HG02885 (cell line): ENCODE results near the gene EVA1A.

Experiments
- ATAC-seq: cut with Tn5 transposase; IDR thresholded peaks from one replicate; pipeline ENCODE4 v1.9.1; 2021; ENCODE audit warnings: mild to moderate bottlenecking; ENCODE audit not compliant: unreplicated experiment, poor library complexity

The EVA1A gene, protein sequence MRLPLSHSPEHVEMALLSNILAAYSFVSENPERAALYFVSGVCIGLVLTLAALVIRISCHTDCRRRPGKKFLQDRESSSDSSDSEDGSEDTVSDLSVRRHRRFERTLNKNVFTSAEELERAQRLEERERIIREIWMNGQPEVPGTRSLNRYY

DNA sequence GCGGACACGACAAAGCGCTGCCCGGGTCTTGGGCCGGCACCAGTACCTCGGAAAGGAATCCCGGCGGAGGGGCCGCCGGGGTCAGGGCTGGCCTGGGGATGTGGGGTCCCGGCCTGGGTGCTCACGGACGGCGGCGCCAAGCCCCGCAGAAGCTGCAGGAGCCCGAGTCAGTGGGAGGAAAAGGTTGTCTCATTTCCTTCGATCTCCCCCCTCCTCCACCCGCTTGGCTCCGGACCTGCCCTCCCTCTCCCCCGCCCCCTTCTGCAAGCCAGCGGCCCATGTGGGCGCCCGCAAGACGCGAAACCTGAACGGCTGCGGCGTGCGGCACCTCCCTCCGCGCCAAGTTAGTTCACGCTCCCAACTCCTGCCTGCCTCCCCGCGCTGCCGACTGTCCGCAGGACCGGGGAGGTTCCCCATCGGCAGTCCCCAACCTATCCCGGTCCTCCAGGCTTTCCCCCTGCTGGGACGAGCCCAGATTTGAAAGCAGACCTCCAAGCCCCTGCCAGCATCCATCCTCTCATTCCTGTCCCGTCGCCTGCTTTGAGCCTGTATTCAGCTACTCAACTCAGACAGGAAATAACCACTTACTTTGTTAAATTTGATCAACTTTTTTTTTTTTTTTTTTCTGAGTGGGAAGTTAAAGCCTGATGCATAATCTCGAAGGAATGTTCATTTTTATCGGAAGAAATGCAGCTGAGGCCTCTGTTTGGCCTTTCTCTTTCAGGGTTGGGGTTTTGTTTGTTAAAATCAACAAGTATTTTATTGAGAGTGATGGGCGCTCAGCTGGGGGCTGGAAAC is at the start of gene EVA1A:
Gene EVA1A (minus strand): TSS at position 172 of the 798 bp plus-strand sequence. CDS start 42,799 bp downstream, outside the sequence.
- ATAC-seq, result peak; percentile 61

DNA sequence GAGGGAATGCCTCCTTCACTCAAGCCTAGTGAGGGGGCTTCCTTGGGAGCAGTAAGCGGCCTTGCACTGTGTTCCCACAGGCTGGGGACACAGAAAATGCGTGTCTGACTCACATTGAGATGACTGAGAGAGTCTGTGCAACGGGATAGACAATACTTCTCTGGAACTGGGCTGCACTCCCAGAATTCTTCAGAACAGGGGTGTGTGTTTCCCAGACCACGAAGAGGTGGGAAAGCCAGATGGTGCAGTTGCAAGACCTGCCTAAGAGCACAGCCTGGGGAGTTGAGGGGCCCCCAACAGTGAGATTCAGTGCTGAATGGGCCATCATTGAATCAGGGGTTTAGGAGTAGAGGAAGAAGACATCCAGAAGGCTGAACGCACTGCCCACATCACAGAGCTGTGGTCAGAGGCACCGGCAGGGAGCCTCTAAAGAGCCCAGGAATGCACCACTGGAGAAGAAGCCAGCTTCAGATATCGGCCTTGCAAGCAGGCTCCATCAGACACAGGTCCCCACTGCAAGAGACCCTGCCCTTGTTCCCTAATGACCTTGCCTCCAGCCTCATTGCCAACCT is 49.3 kb upstream of the EVA1A start:
- ATAC-seq, result no peak

DNA sequence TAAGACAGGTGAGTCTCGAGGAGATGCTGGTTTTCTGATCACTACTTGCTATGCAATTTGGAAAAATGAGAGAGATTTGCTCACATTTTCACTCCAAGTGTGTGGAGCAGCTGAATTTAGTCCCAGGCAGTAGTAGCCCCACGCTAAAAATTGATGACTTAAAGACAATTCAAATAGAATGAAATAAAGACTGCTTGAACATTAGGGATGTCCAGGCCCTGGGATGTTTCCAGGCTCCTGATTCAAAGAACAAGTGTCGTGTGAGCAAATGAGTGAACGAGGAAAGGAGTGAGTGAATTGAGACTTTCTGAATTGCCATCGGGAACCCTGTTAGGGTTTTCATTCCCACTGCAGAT is 48.6 kb upstream of the EVA1A start:
- no peak for ATAC-seq

DNA sequence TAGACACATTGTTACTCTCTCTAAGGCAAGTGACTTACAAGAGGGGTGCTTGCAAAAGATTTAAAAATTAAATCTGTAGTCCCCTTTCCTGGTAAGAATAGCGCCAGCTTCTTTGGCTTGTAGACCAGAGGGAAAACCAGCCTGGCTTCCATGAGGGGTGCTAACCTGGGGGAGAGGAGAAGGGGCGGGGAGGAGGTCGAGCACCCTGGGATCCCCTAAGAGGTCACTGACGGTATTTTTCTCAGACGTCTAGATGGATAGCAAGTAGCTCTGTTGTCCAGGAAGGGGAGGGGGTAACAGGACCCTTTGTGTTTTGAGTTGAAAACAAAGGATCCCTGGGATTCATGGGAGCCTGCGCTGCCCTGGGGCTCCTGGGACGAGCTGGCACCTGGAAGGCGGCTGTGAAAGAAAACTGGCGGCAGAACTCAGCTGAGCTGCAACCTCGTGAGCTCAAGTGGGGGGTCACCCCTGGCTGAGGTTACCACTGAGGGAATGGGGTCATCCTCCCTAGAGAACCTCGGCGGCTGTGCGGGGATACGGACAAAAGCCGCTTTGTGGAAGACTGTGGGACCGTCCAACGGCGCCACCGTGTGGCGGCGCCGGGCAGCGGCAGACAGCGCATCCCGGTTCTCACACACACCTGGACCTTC is 48.1 kb upstream of the EVA1A start:
- peak; percentile 85 for ATAC-seq

DNA sequence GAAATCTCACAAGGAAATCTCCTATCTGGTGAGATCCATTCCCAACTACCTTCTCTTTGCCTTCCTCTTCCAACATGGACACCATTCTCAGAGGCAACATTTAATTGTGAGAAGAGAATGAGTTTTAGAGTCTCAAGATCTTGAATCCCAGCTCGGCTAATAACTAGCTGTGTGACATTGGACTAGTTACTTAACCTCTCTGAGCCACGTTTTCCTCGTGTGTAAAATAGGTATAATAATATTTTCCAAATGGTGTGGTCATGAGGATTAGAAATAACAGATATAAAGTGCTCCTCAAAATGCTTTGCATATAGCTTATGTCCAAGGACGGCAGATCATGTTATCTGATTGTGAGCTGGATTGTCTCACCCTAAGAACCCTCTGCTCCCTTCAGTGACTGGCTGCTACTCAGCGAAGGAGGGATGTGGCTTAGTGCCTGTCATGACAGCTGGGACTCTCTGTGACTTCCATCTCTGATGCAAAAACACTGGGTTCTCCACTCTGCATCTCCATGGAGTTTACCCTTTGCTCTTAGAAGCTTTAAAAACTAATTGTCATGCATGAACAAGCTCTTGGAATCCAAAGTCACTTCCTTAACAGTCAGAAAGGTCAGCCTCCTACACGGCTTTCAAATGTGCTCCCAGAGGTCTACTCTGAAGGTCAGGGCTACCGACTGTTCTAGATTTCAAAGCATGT is 47.4 kb upstream of the EVA1A start:
- ATAC-seq, result no peak

DNA sequence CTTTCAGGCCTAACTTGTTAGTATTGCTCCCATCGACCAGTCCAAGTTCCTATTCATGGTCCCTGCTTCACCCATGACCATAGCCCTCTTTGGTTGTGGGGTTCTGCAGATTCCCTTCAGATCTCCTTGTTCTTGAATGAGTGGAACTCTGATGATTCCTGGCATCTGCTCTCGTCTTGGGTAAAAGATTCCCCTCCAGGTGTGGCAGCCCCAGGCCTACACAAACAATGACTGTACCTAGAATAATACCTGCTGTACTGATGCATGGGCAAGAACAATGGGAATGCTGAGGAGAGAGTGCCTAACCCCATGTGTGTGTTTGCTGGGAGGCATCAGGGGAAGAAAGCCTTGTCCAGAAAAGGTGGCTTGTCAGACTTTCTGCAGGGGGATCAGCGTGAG is 46.7 kb upstream of the EVA1A start:
- ATAC-seq, result no peak

DNA sequence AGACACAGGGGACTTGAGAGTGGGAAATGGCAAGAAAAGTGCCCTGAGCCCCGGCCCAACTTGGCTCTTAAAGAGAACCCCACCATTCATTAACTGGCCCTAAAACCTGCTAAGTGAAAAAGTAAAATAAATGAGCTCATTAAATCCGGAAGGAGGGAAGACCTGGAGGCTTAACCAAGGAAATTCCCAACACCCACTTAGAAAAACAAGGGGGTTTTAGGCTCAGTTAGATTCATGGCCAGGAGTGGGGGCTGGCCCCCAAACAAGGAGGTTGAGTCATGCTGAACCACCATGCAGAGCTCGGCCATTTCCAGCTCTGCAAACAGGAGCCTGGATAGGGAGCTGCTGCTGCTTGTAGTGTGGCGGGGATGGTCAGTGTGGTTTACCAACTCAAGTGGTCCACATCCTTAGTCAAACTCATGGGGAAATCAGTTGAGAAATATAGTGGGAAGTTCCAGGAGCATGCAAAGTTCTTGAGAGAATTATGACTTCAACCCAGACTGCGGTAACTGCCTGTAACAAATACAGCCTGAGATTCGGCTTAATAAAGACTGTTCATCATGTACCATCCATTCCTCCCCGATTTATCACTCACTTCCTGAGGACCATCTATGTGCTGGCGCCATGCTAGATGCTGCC is 46.1 kb upstream of the EVA1A start:
- ATAC-seq, result no peak

DNA sequence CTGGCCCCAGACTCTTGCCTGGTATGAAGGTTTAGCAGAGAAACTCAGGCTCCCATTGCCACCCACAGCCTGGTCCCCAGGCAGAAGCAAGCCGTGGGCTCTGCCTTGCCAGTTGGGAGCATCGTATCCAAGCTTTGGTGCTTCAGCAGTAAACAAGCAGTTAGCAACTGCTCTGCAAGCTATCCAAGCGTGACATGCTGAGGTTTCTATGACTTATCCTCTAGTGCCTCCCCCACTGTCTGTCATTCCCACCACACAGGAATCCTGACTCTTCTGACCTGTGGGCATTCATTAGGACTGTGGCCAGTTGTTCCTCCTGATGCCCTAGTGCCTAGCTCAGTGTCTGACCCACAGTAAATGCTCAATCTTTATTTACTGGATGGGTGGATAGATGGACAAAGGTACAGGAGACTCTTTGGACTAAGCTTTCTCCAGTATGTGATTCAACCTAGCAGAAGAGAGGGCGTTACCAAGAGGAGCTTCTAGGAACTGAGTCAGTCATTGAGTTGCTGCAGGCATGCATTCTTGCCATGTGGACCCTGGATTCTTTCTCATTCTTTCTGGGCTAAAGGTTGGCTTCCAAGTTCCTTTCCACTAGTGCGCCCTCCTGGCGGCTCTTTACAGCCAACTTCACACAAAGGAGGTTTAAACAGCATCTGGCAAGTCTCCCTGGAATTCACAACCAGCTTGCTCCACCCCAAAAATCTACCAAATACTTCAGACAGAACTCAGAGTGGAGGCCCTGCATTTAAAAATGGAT is 45.2 kb upstream of the EVA1A start:
- no peak for ATAC-seq

DNA sequence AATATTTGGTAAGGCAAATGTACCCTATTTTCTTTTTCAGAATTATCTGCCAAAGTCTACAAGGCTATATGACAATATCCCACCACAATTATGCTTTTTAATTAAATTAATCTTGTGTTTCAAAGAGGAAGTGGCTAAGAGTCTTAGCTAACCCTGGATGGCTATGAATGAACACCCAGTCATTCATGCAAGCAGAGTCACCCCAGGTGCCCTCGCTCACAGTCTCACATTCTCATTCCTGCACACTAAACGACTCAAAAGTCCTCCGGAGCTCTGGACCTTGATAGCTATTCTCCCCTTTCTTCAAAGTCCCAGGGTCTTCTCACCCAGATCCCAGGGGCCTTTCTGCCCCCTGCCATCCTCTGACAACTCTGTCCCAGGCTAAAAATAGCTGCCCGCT is 43.7 kb upstream of the EVA1A start:
- no peak for ATAC-seq

DNA sequence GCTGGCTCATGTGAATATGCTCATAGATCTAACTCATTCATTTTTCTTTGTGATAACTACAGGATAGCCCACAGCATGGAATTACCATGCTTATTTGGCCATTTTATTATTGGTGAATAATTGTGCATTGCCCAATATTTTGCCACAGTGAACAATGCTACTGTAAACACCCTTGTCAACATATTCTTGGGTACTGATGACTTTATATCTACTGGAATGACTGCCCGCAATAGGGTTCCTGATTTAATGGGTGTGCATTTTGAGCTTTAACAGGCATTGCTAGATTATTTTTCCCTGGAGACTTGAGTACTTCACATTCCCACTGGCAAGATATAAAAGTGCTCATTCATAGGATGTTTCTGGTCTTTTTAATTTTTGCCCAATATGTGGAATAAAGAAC is 42.7 kb upstream of the EVA1A start:
- no peak for ATAC-seq

DNA sequence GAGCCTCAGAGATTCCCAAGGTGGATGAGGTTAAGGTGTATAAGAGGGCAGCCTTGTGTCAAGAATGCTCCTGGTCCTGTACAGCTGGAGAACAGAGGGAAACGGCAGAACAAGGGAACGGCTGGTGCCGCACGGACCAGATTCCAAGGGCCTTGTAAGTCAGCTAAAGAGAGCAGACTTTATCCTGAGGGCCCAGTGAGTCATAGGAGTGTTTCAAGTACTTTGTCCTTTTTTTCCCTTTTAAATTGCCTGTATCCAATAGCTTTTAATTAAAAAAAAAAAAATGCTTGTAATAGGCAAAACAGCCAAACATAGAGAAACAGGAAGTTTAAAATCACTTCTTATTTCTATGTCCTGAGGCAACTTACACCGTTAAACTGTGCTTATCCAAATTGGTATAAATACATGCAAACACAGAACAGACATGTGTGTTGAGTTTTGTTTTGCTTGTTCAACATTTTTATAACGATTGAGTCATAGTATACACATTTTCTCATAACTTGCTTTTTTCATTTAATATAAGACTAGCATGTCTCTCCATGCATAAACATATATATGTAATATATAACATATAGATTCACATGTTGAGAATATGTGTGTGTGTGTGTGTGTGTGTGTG is 42.1 kb upstream of the EVA1A start:
- ATAC-seq, result no peak

DNA sequence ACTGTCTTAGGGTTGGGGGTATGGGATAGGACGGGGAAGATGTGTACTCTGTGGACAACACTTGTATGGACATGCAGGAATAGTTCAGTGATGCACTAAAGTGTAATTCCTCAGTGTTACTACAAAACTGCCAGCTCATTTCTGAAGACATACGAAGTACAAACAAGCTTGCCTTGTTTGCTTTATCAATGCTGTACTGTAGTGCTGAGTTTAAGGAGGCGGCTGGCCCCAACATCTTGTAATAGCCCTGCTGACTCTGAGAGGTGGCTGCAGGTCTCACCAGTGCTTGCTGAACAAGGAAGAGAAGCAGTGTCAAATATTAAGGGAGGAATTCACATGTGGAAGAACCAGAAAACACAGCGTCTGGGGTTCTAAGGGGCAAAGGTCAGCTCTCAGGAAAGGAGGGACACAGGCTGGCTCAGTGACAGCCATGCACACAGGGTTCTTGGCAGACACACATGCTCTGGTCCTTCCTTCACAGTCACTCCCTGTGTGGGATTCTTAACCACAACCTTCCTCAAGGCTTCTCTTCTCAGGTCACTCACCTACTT is 39.8 kb upstream of the EVA1A start:
- no peak for ATAC-seq

DNA sequence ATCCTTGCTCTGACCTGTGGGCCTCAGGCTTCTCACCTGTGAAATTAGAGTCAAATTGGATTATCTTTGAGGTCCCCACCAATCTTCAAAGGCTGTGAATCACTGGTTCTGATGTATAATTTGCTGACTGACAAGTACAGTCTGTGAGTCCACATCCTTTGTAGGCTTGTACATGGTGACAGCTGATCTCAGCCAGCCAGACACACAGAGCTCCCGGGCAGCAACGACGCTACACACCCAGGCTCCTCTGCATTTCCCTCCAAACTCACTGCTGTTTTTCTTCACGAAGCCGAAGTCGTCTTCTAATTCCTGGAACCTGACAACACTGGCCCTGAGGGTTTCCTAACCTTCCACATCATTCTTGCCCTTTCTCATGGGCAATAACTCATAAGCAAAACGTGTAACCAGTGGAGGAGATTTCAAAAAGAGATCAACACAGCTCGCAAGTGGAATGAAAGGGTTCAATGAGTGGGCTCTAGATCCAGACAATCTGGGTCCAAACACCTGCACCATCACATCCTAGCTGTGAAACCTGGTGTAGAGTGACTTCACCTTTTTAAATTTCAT is 37.9 kb upstream of the EVA1A start:
- ATAC-seq, result no peak

DNA sequence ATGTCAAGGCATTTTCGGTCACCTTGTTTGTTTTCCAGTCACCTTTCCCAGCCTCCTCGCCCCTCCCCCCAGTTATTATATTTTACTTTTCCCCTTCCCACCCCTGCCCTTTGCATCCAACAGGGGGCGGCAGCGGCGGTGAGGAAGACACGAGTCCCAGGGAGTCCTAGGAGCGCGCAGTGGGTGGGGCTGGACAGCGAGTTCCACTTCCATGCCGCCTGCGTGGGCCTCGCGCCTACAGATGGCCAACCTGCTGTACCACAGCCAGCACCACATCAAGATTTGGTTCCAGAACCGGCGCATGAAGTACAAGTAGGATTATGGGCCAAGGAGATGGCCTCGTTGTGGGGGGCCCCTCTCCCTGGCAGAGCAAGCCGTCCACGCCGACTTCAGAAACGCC is 37.2 kb upstream of the EVA1A start:
- ATAC-seq, result no peak

DNA sequence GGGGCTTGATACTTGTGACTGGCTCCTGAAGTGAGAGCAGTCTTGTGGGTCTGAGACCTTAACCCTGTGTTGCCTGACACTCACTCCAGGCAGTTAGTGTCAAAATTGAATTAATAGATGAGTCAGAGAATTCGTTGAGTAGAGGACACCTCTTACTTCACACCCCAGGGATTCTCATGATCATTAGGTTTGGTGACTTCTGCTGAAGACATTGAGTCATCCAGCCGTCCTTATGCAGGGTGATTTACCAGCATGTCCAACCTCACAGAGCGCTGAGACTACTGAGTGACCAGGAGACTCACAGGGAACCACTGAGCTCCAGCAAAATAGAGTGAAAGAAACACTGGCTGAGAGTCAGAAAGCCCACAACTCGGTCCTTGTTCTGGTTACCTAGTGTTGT is 36.0 kb upstream of the EVA1A start:
- ATAC-seq, result no peak

DNA sequence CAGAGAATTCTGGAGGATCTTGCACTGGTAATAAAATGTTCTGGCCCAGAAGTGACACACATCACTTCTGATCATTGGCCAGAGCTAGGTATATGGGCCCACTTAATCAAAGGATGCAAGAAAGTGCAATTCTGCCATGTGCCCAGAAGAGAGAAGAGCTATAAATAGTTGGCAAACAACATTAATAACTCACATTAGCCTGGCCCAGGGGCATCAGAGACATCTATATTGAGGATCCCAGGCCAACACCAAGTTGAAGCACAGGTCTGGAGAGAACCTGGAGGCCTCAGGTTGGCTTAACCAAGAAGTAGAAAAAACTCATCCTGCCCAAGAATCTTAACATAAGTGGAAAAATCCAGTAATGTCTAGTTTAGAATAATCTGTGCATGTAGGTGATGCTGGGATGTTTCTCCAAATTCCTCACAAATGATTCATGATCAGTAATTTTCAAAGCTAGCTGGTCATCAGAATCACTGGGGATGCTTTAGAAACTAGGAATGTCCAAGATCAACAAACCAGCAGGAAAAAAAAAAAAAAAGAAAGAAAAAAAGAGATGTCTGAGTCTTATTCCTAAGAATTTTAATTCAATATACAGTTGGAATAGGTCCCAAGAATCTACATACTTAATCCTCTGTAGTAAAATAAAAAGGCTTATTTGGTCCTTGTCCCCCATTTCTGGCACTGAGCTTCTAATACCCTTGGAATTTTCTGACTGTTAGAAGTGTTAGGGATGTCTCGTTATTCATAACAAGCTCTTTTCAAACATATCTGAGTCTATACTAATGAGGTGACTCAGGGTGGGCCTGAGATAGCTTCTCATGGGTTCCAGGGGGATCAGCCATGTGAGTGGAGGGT is 35.0 kb upstream of the EVA1A start:
- no peak for ATAC-seq

DNA sequence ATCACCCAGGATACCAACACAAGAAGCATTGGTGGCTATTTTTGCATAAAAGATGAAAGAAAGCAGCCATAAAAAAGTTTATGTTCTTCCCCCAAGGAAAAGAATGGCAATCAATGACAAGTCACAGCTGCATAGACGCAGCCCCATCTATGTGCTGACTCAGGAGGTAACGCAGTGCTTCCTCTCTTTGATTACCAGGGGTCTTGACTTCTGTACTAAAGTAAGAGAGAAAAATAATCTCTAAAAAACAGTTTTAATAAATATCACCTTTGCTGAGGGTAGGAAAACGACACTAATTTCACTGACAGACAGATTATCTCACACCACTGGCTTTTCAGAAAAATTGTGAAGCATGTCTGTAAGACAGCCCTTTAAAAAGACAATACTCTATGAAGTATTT is 33.9 kb upstream of the EVA1A start:
- no peak for ATAC-seq

DNA sequence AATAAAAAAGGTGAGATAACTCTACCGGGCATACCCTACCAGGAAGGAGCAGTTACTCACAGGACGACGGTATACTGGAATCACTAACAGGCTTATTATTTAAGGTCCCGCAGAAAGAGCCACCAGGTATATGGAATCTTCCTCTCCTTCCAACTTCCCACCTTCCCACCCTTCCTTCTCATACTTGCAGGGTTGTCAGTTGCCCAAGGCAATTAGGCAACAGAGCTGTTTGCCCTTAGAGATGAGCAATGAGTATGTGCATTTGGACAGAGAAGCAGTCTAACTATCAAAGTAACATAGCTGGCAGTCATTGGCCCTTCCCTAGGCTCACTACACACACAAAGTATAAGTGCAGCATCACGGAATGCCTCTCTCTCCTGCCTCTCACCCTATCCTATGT is 32.1 kb upstream of the EVA1A start:
- no peak for ATAC-seq
